OCI-LY3 (cell line): ENCODE measurements around the gene ARHGAP42.

Experiments used
- H2AFZ ChIP-seq: fragments of 200-600, 300-600 bp; shearing (Covaris generic); 2 replicates; pipeline ENCODE4 v1.6.0; 2014; ENCODE audit warnings: antibody characterized with exemption, low read depth, low read length
- H3K27ac ChIP-seq: fragments of 200-600, 300-600 bp; sonication (generic); 2 replicates; pipeline ENCODE4 v1.5.1; 2014; ENCODE audit warnings: mild to moderate bottlenecking, low read length, moderate library complexity, mixed read lengths
- H3K27me3 ChIP-seq: fragments of 200-600, 300-600 bp; sonication (generic); 2 replicates; pipeline ENCODE4 v1.6.1; 2014; ENCODE audit warnings: low read depth, low read length, mixed read lengths
- H3K36me3 ChIP-seq: fragments of 200-600, 300-600 bp; sonication (generic); replicated peaks from 2 replicates; pipeline ENCODE3; 2014; ENCODE audit warnings: low read depth, low read length, mixed read lengths
- H3K4me1 ChIP-seq: fragments of 300-600, 200-600 bp; sonication (generic); 2 replicates; pipeline ENCODE4 v1.6.1; 2014; ENCODE audit warnings: low read length, mixed read lengths
- H3K4me2 ChIP-seq: fragments of 200-600, 300-600 bp; sonication (generic); 2 replicates; pipeline ENCODE4 v1.6.1; 2014; ENCODE audit warnings: low read length, mixed read lengths
- H3K4me3 ChIP-seq: fragments of 300-600, 200-600 bp; sonication (generic); 2 replicates; pipeline ENCODE4 v1.5.1; 2014; ENCODE audit warnings: antibody characterized with exemption, mild to moderate bottlenecking, low read length, moderate library complexity
- H3K79me2 ChIP-seq: fragments of 300-600, 200-600 bp; shearing (Covaris generic); 2 replicates; pipeline ENCODE4 v1.6.1; 2014; ENCODE audit warnings: mild to moderate bottlenecking, low read length, mixed read lengths
- H3K9ac ChIP-seq: fragments of 300-600, 200-600 bp; shearing (Covaris generic); 2 replicates; pipeline ENCODE4 v1.6.0; 2014; ENCODE audit warnings: mild to moderate bottlenecking, low read length, moderate library complexity
- H3K9me3 ChIP-seq: fragments of 200-600, 300-600 bp; shearing (Covaris generic); 2 replicates; pipeline ENCODE4 v1.6.1; 2014; ENCODE audit warnings: low read length, mixed read lengths; ENCODE audit not compliant: insufficient read depth
- H4K20me1 ChIP-seq: fragments of 200-600, 300-600 bp; sonication (generic); 2 replicates; pipeline ENCODE4 v1.6.1; 2016; ENCODE audit warnings: low read length, mixed read lengths; ENCODE audit not compliant: insufficient read depth
- EZH2phosphoT487 ChIP-seq: fragments of 200-600 bp; shearing (Covaris generic); IDR thresholded peaks from 2 replicates; pipeline ENCODE4 v1.6.1; 2018; ENCODE audit warnings: antibody characterized with exemption, mixed run types, low read depth
- TF ChIP-seq, protein P1 (sequence below): fragments of 200-600, 300-600 bp; sonication (generic); IDR thresholded peaks from 2 replicates; pipeline ENCODE4 v1.5.1; 2014; ENCODE audit warnings: antibody characterized with exemption, low read length, low read depth

ARHGAP42 gene, protein sequence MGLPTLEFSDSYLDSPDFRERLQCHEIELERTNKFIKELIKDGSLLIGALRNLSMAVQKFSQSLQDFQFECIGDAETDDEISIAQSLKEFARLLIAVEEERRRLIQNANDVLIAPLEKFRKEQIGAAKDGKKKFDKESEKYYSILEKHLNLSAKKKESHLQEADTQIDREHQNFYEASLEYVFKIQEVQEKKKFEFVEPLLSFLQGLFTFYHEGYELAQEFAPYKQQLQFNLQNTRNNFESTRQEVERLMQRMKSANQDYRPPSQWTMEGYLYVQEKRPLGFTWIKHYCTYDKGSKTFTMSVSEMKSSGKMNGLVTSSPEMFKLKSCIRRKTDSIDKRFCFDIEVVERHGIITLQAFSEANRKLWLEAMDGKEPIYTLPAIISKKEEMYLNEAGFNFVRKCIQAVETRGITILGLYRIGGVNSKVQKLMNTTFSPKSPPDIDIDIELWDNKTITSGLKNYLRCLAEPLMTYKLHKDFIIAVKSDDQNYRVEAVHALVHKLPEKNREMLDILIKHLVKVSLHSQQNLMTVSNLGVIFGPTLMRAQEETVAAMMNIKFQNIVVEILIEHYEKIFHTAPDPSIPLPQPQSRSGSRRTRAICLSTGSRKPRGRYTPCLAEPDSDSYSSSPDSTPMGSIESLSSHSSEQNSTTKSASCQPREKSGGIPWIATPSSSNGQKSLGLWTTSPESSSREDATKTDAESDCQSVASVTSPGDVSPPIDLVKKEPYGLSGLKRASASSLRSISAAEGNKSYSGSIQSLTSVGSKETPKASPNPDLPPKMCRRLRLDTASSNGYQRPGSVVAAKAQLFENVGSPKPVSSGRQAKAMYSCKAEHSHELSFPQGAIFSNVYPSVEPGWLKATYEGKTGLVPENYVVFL

DNA sequence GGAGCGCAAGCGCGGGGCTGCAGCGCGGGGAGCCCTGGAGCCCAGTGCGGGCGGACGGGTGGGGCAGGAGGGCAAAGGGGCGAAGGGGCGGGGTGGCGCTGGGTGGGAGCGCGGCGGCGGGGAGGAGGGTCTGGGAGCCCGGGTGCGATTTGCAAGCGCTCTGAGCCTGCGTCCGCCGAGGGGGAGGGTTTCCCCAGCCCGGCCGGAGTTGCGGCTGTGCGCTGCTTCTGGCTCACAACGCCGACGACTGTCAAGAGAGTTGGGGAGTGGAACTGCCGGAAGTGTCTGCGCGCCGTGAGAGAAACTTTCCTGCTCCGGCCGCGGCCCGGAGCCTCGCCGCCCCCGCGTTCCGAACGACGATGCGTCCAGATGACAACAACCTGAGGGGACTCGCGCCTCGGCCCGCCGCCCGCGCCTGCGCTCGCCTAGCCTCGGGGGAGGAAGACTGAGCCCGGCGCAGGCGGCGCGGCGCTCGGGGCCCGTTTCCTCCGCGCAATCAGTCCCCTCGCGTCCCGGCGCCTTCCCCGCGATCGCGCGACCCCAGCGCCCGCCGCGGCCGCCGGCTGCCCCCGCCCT, at the start of gene ARHGAP42:
TSS of gene ARHGAP42 (plus strand) at position 235 of the 576 bp plus-strand sequence. CDS start 391 bp downstream, outside the sequence.
- H2AFZ ChIP-seq = peak within 1 kb of the TSS; percentile 81; the same call in 1 of the 2 replicates
- TF ChIP-seq, protein P1, sequence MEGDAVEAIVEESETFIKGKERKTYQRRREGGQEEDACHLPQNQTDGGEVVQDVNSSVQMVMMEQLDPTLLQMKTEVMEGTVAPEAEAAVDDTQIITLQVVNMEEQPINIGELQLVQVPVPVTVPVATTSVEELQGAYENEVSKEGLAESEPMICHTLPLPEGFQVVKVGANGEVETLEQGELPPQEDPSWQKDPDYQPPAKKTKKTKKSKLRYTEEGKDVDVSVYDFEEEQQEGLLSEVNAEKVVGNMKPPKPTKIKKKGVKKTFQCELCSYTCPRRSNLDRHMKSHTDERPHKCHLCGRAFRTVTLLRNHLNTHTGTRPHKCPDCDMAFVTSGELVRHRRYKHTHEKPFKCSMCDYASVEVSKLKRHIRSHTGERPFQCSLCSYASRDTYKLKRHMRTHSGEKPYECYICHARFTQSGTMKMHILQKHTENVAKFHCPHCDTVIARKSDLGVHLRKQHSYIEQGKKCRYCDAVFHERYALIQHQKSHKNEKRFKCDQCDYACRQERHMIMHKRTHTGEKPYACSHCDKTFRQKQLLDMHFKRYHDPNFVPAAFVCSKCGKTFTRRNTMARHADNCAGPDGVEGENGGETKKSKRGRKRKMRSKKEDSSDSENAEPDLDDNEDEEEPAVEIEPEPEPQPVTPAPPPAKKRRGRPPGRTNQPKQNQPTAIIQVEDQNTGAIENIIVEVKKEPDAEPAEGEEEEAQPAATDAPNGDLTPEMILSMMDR = no peak
- peaks cover 24% of the 10 kb centered on the region for H3K79me2 ChIP-seq
- peaks cover 52% of the 10 kb centered on the region for H3K4me1 ChIP-seq
- H3K36me3 ChIP-seq = no peaks in the 10 kb centered on the region
- H4K20me1 ChIP-seq = no peaks in the 10 kb centered on the region
- H3K9me3 ChIP-seq = no peaks in the 10 kb centered on the region
- peak within 1 kb of the TSS; percentile 92 for H3K4me3 ChIP-seq
- H3K27ac ChIP-seq = peak within 1 kb of the TSS; percentile 57
- peak within 1 kb of the TSS; percentile 97 for H3K4me2 ChIP-seq
- H3K27me3 ChIP-seq = no peaks in the 10 kb centered on the region
- peak within 1 kb of the TSS; percentile 90 for H3K9ac ChIP-seq

DNA sequence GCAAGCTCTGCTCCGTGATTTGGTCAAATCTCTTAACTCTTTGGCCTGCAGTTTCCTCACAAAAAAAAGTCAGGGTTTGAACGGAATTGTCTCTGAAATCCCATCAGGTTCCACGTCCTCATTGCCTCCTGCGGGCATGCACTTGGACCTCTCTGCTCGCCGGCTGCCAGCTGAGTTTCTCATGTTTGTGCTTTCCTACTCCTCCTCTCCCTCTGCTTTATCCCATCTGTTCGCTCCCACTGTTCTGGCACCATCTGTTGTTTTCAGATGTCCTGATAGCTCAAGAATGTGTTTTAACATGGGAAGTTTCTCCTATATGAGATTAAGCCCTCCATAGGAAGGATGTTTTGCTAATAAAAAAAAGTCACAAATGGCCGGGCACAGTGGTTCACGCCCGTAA, 49.4 kb upstream of the ARHGAP42 start:
- H3K27me3 ChIP-seq = no peaks in the 10 kb centered on the region
- TF ChIP-seq EZH2phosphoT487 = no peak
- TF ChIP-seq, protein P1 = no peak

DNA sequence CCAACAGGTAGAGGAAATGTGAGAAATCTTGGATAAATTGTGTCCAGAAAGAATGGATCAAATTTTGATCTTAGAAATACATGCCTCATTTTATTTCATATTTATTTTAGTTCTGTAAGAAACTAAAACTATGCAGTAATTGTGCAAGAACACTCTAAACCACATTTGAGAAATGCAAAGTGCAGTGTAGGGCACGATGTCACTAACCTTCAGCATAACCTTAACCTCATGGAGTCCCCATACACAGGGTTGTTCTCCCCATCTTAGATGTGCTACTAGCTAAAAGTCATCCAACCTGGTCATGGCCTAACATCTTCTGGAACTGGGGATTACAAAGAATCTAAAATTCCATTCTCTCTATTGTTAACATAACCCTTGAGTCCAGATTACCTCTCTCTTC, 48.4 kb upstream of the ARHGAP42 start:
- H3K27me3 ChIP-seq = no peaks in the 10 kb centered on the region
- no peaks in the 10 kb centered on the region for H3K9me3 ChIP-seq
- H3K9ac ChIP-seq = no peak overlapping the region
- no peak overlapping the region for H3K4me3 ChIP-seq
- no peak overlapping the region for H3K27ac ChIP-seq
- H4K20me1 ChIP-seq = no peaks in the 10 kb centered on the region
- no peak overlapping the region for H2AFZ ChIP-seq
- no peaks in the 10 kb centered on the region for H3K4me1 ChIP-seq
- TF ChIP-seq, protein P1 = no peak
- TF ChIP-seq EZH2phosphoT487 = no peak
- H3K79me2 ChIP-seq = no peaks in the 10 kb centered on the region
- H3K4me2 ChIP-seq = no peak overlapping the region
- no peaks in the 10 kb centered on the region for H3K36me3 ChIP-seq

More for the DNA sequence above, 49.4 kb upstream of the ARHGAP42 start:
- Histone ChIP-seq H3K27ac (no peak overlapping the region), H2AFZ (no peak overlapping the region), H3K79me2 (no peaks in the 10 kb centered on the region), H3K4me1 (no peaks in the 10 kb centered on the region), H3K9me3 (no peaks in the 10 kb centered on the region), H3K36me3 (no peaks in the 10 kb centered on the region), H3K4me2 (no peak overlapping the region), H4K20me1 (no peaks in the 10 kb centered on the region), H3K9ac (no peak overlapping the region), H3K4me3 (no peak overlapping the region)

DNA sequence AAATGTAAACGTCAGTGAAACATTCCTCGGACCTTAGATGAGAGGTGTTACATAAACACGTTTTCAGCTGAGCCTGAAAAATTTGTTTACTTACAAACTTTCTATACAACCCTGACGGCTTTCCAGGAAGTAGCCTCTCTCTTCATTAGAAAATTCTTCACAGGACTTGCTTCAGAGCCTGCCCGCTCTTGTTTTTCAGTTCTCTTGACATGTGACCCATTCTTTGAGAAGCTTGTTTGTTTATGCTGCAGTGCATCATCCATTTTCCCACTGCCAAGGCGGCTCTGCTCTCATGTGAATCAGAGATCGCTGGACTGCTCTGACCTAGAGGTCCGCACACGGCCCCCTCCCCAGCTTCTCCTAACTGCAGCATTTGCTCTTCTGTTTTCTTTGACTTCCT, 47.9 kb upstream of the ARHGAP42 start:
- H4K20me1 ChIP-seq = no peaks in the 10 kb centered on the region
- H3K4me3 ChIP-seq = no peak overlapping the region
- H2AFZ ChIP-seq = no peak overlapping the region
- no peaks in the 10 kb centered on the region for H3K79me2 ChIP-seq
- H3K36me3 ChIP-seq = no peaks in the 10 kb centered on the region
- no peak overlapping the region for H3K4me2 ChIP-seq
- no peaks in the 10 kb centered on the region for H3K27me3 ChIP-seq
- no peak overlapping the region for H3K27ac ChIP-seq
- TF ChIP-seq, protein P1 = no peak
- TF ChIP-seq EZH2phosphoT487 = no peak
- H3K9me3 ChIP-seq = no peaks in the 10 kb centered on the region
- no peak overlapping the region for H3K9ac ChIP-seq
- no peaks in the 10 kb centered on the region for H3K4me1 ChIP-seq
